Erythroblast (primary cell): ENCODE data around the gene SCD5.

Source experiments
- GATA1 ChIP-seq: IDR thresholded peaks from 2 replicates; pipeline ENCODE4 v1.6.1; 2011; ENCODE audit warnings: low read depth, mild to moderate bottlenecking, control low read depth, low read length, moderate library complexity
- POLR2A ChIP-seq: IDR thresholded peaks from 2 replicates; pipeline ENCODE4 v1.6.1; 2011; ENCODE audit warnings: mild to moderate bottlenecking, low read length

- TF ChIP-seq POLR2A (no peak), GATA1 (no peak)
Observed at GRCh38 chr4:82711158-82711785, 87.3 kb downstream of the SCD5 start.
